Spleen (tissue), 7 donors: ENCODE measurements around the gene PRKCE.

Source experiments
- CTCF ChIP-seq, 11 experiments: fragments of 200-600 bp in 7 of 11; fragments of 450-650 bp in 4 of 11; sonication (generic) in 4 of 11; IDR thresholded peaks in 8 of 11; conservative IDR thresholded peaks in 3 of 11; 1 replicate in 7 of 11; 2 replicates in 4 of 11; pipeline versions ENCODE4 v1.4.0 to v1.8.0; 2016 to 2021; ENCODE audit warnings: antibody characterized with exemption in 11 of 11, inconsistent platforms in 4 of 11, mild to moderate bottlenecking in 1 of 11
- POLR2A ChIP-seq, 3 donors: fragments of 450-650 bp; IDR thresholded peaks; one replicate each; pipeline ENCODE4 v1.5.1; 2017; ENCODE audit warnings: antibody characterized with exemption in 3 of 3, mild to moderate bottlenecking in 1 of 3
- POLR2AphosphoS5 ChIP-seq, 3 donors: sonication (generic); formaldehyde crosslinking; IDR thresholded peaks; one replicate each; pipeline ENCODE4 v1.5.1; 2017; ENCODE audit warnings: antibody characterized with exemption in 3 of 3
- donor health status: DM: no; HTN: no; CAD: no; lungs with moderate emphysema.
- donor health status: DM: no; HTN: no; CAD: no.
- donor health status: DM: no; HTN: no; CAD: no.

DNA sequence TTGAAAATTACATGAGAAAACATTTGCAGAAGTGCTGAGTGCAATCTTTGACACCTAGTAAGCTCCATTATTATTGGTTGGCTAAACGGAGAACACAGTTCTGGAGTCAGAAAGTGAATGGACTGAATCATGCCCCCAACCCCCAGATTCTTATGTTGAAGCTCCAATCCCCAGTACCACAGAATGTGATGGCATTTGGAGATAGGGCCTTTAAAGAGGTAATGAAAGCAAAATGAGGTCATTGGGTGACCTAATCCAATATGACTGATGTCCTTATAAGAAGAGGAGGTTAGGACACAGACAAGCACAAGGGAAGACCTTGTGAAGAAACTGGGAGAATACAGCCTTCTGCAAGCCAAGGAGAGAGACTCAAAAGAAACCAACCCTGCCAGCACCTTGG is 444.8 kb downstream of the PRKCE start:
- TF ChIP-seq POLR2AphosphoS5 (IDR thresholded peaks at IDR 0.05) (no peak), CTCF (IDR thresholded peaks at IDR 0.05 in 8 of 11, conservative IDR thresholded peaks at IDR 0.05 in 3 of 11) (no peak), POLR2A (IDR thresholded peaks at IDR 0.05) (no peak)
